ENCODE data around the gene ZBTB2.
A peak's percentile ranks its signal among the peaks of the same experiment; 100 is the strongest.
"Not testable (repeated sequence)": the region's sequence is repeated elsewhere in the genome, so short reads cannot be mapped to it uniquely, and the experiment has no call there.

The ZBTB2 gene

GRCh38 chr6:151326116-151326825, 65.1 kb downstream of the ZBTB2 start:
- no peak for DNase-seq

GRCh38 chr6:151325075-151326050, 66.0 kb downstream of the ZBTB2 start:
- peak; percentile 10 for DNase-seq

DNA sequence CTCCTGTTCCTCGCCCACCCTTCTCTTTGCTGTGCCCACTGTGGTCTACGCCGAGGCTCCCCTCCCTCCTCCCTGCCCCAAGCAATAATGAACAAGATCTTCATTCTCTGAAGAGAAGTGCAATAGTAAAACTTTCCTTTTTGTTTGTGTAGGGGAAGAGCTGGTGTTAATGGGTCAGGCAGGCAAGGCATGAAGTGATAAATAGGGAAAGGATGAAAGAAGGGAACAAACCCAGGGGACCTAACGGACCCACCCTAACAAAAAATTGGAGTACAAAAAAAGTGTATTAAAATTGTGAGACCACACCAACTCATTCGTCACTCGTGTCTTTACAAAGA, 66.9 kb downstream of the ZBTB2 start:
- DNase-seq = no peak

- DNase-seq = peak; percentile 67
Observed at GRCh38 chr6:151323791-151324487, 67.4 kb downstream of the ZBTB2 start.

GRCh38 chr6:151322570-151322969, 68.8 kb downstream of the ZBTB2 start:
- no peak for DNase-seq

DNA sequence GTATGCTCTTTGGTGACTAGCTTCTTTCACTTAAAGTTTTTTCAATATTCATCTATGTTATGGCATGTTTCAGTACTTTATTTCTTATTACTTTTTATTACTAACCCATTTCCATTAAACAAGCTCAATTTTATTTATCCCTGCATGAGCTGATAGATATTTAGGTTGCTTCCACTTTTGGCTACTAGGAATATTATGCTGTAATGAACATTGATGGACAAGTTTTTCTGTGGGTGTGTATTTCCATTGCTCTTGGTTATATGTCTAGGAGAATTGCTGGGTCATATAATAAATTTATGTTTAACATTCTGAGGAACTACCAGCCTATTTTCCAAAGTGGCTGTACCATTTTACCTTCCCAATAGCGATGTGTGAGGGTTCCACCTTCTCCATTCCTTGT, 69.9 kb downstream of the ZBTB2 start:
- DNase-seq = no peak

- no peak for DNase-seq
Observed at GRCh38 chr6:151320140-151320539, 71.2 kb downstream of the ZBTB2 start.

- no peak for DNase-seq
Observed at GRCh38 chr6:151317995-151318365, 73.4 kb downstream of the ZBTB2 start.

DNA sequence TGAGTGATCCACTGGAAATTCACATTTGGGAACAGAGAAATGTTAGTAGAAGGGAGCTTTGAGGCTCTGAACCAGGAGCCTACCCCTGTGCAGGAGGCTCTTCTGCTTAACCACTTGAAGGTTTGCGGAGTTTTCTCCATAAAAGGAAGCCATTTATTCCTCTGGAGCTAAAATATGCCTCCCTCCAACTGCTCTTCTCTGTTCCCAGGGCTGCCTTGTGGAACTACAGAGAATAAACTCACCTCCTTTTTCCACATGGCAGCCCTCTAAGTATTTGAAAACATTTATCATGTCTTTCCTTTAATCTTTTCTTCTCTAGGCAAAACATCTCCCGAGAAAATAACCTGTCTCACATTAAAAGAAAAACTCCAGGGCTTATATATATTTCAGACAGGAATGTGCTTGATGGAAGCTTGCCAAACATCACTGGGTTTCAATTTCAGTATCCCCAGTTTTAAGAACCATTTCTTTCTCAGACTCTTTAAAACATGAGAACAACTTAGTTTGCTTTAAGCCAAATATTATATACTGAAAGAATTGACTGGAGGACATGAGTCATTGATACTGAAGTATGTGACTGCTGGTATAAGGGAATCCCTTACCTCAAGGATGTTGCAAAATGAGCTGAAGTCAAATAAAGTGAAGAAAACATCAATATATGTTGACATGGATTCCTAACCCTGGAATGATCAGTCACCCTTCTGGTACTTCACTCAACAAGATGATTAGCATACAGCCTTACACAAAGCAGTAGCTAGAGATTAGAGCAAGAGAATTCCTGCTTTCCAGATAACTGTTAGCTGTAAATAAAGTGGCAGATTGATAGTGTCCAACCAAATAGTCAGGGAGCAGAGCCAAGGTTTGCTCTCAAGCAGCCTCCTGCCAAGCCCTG, 74.0 kb downstream of the ZBTB2 start:
- DNase-seq = no peak

GRCh38 chr6:151315661-151316060, 75.7 kb downstream of the ZBTB2 start:
- DNase-seq = not testable (repeated sequence)
